ENCODE measurements around the gene TMEM132D.
"Not testable (repeated sequence)": the region's sequence is repeated elsewhere in the genome, so short reads cannot be mapped to it uniquely, and the experiment has no call there.

Gene TMEM132D

DNA sequence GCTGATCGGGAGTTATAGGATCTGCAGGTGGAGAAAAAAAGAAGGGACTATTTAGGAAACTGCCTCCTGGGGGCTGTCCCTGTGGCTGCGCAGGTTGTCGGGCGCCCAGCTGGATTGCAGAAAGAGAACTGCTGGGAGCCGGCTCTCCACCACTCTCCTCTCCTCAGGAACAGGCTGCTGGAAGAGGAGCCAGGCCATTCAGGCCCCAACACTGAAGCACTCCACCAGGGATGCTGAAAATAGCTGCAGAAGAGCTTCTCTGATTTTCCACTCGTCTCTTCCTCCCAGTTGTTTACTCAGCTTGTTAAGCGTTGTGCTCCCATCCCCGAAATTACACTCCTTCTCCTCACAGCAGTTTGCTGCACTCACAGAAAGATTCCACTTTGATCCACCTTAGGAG is 703.2 kb downstream of the TMEM132D start:
- TF ChIP-seq, protein P1, sequence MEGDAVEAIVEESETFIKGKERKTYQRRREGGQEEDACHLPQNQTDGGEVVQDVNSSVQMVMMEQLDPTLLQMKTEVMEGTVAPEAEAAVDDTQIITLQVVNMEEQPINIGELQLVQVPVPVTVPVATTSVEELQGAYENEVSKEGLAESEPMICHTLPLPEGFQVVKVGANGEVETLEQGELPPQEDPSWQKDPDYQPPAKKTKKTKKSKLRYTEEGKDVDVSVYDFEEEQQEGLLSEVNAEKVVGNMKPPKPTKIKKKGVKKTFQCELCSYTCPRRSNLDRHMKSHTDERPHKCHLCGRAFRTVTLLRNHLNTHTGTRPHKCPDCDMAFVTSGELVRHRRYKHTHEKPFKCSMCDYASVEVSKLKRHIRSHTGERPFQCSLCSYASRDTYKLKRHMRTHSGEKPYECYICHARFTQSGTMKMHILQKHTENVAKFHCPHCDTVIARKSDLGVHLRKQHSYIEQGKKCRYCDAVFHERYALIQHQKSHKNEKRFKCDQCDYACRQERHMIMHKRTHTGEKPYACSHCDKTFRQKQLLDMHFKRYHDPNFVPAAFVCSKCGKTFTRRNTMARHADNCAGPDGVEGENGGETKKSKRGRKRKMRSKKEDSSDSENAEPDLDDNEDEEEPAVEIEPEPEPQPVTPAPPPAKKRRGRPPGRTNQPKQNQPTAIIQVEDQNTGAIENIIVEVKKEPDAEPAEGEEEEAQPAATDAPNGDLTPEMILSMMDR (IDR thresholded peaks at IDR 0.05; ENCODE audit: insufficient read depth, low read depth, low read length, missing control alignments) = no peak
- DNase-seq (ENCODE audit: low read depth) = no peak
- no peak overlapping the region for H3K4me3 ChIP-seq (ENCODE audit: low read length)

GRCh38 chr12:129196927-129197326 is 706.9 kb downstream of the TMEM132D start:
- TF ChIP-seq, protein P1 (IDR thresholded peaks at IDR 0.05; ENCODE audit: insufficient read depth, low read depth, low read length, missing control alignments) = no peak
- no peak overlapping the region for H3K4me3 ChIP-seq (ENCODE audit: low read length)
- no peak for DNase-seq (ENCODE audit: low read depth)

- TF ChIP-seq, protein P1 (IDR thresholded peaks at IDR 0.05; ENCODE audit: insufficient read depth, low read depth, low read length, missing control alignments) = no peak
- DNase-seq (ENCODE audit: low read depth) = no peak
- H3K4me3 ChIP-seq (ENCODE audit: low read length) = no peak overlapping the region
Measured at GRCh38 chr12:129195081-129195480, 708.7 kb downstream of the TMEM132D start.

- TF ChIP-seq, protein P1 (IDR thresholded peaks at IDR 0.05; ENCODE audit: insufficient read depth, low read depth, low read length, missing control alignments) = peak; percentile 38
Measured at GRCh38 chr12:129193263-129193871, 710.5 kb downstream of the TMEM132D start.

DNA sequence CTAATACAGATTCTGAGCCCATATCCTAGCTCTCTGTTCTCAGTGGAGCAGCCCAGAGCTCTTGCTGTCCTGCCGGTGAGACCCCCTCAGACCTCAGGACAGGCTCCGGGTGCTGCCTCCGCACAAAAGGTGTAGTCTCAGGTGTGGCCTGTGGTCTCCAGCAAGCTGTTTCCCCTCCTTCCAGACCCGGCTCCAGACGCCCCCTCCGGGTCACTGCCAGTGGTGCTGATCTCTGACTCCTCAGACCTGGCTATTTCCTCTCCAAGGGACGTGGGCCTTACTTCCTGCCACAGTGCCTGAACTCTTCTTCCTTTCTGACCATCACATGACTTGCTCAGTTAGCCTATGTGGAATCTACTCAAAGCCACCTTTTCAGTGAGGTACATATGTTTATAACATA is 713.0 kb downstream of the TMEM132D start:
- TF ChIP-seq, protein P1 (IDR thresholded peaks at IDR 0.05; ENCODE audit: insufficient read depth, low read depth, low read length, missing control alignments) = no peak
- H3K4me3 ChIP-seq (ENCODE audit: low read length) = no peak overlapping the region
- DNase-seq (ENCODE audit: low read depth) = no peak

More at GRCh38 chr12:129193263-129193871, 710.5 kb downstream of the TMEM132D start:
- no peak for DNase-seq (ENCODE audit: low read depth)
- no peak overlapping the region for H3K4me3 ChIP-seq (ENCODE audit: low read length)

- H3K4me3 ChIP-seq (ENCODE audit: low read length); DNase-seq (ENCODE audit: low read depth): not testable (repeated sequence)
Measured at GRCh38 chr12:129189879-129190278, 713.9 kb downstream of the TMEM132D start.

DNA sequence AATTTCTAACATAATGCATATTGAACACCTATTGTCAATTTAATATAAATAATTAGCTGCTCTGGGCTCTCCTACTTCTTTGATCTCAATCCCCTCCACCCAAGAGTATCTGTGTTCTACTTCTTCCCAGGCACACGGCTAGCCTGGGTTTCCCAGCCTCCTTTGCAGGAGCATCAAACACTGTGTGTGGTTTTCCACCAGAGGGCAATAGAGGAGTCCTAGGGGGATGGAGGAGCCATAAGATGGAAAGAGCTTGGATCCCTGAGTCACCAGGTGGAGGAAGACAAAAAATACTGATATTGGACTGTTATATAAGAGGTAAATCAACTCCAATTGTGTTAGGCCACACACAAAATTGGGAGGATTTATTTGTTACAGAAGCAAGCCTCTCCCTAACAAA is 716.9 kb downstream of the TMEM132D start:
- DNase-seq (ENCODE audit: low read depth) = no peak
- TF ChIP-seq, protein P1 (IDR thresholded peaks at IDR 0.05; ENCODE audit: insufficient read depth, low read depth, low read length, missing control alignments) = no peak
- H3K4me3 ChIP-seq (ENCODE audit: low read length) = no peak overlapping the region

Data from epithelial cell of esophagus (primary cell).